Stomach (tissue), 4 donors: Measurements from ENCODE around the gene DENND1C.

Experiments
- POLR2A ChIP-seq, 4 donors: fragments of 450-650 bp; IDR thresholded peaks; one replicate each; pipeline ENCODE4 v1.6.1; 2016; ENCODE audit warnings: antibody characterized with exemption in 4 of 4, control low read depth in 2 of 4, mild to moderate bottlenecking in 1 of 4, moderate library complexity in 1 of 4
- TF ChIP-seq, protein P1 (sequence below), 7 experiments: fragments of 450-650 bp in 4 of 7; fragments of 200-600 bp in 3 of 7; sonication (generic) in 3 of 7; IDR thresholded peaks; one replicate each; pipeline ENCODE4 v1.5.1; 2016 to 2019; ENCODE audit warnings: antibody characterized with exemption in 7 of 7, control low read depth in 2 of 7, mild to moderate bottlenecking in 1 of 7

GRCh38 chr19:6423499-6424194, 57.9 kb downstream of the DENND1C start:
- TF ChIP-seq, protein P1, sequence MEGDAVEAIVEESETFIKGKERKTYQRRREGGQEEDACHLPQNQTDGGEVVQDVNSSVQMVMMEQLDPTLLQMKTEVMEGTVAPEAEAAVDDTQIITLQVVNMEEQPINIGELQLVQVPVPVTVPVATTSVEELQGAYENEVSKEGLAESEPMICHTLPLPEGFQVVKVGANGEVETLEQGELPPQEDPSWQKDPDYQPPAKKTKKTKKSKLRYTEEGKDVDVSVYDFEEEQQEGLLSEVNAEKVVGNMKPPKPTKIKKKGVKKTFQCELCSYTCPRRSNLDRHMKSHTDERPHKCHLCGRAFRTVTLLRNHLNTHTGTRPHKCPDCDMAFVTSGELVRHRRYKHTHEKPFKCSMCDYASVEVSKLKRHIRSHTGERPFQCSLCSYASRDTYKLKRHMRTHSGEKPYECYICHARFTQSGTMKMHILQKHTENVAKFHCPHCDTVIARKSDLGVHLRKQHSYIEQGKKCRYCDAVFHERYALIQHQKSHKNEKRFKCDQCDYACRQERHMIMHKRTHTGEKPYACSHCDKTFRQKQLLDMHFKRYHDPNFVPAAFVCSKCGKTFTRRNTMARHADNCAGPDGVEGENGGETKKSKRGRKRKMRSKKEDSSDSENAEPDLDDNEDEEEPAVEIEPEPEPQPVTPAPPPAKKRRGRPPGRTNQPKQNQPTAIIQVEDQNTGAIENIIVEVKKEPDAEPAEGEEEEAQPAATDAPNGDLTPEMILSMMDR (IDR thresholded peaks at IDR 0.05) = no peak
- TF ChIP-seq POLR2A (IDR thresholded peaks at IDR 0.05) = no peak
